Liver (tissue), 9 donors: Measurements from ENCODE around the gene KRT26. TPM values are rescaled to one million over a fixed set of nuclear protein-coding genes. Genes with fewer than 3 reads are reported as not detected.
A peak's percentile ranks its signal among the peaks of the same experiment; 100 is the strongest.

Experiments
- DNase-seq: peaks from one replicate; pipeline ENCODE4 v3.0.0-alpha.2; 2017; ENCODE audit warnings: low spot score
- H3K27ac ChIP-seq, 2 donors: one replicate each; pipeline ENCODE4 v1.7.0; 2013; ENCODE audit warnings: inconsistent platforms in 2 of 2, low read length in 2 of 2, control low read depth in 1 of 2, low read depth in 1 of 2, mild to moderate bottlenecking in 1 of 2
- H3K27me3 ChIP-seq, 4 donors: one replicate each; pipeline versions ENCODE4 v1.6.1 to v1.7.0; 2013; ENCODE audit warnings: low read length in 3 of 4, inconsistent platforms in 1 of 4, mild to moderate bottlenecking in 1 of 4, moderate library complexity in 1 of 4; ENCODE audit not compliant: control insufficient read depth in 4 of 4, insufficient read depth in 4 of 4
- H3K36me3 ChIP-seq, 4 donors: one replicate each; pipeline versions ENCODE4 v1.6.1 to v1.7.0; 2013; ENCODE audit warnings: low read length in 3 of 4, mild to moderate bottlenecking in 3 of 4, low read depth in 1 of 4, moderate library complexity in 1 of 4; ENCODE audit not compliant: control insufficient read depth in 4 of 4, insufficient read depth in 3 of 4
- H3K4me1 ChIP-seq, 4 donors: one replicate each; pipeline versions ENCODE4 v1.6.1 to v1.7.0; 2013; ENCODE audit warnings: low read length in 3 of 4, mild to moderate bottlenecking in 3 of 4, moderate library complexity in 1 of 4; ENCODE audit not compliant: control insufficient read depth in 4 of 4, insufficient read depth in 4 of 4
- H3K4me3 ChIP-seq, 3 donors: one replicate each; pipeline versions ENCODE4 v1.6.1 to v1.7.0; 2013; ENCODE audit warnings: low read length in 3 of 3, control low read depth in 1 of 3, low read depth in 1 of 3, mild to moderate bottlenecking in 1 of 3
- H3K9ac ChIP-seq, 2 donors: one replicate each; pipeline ENCODE4 v1.7.0; 2013; ENCODE audit warnings: low read length in 2 of 2, mild to moderate bottlenecking in 2 of 2, moderate library complexity in 2 of 2, control low read depth in 1 of 2, low read depth in 1 of 2
- H3K9me3 ChIP-seq, 4 donors: one replicate each; pipeline versions ENCODE4 v1.6.1 to v1.7.0; 2013; ENCODE audit warnings: low read length in 3 of 4; ENCODE audit not compliant: control insufficient read depth in 4 of 4
- CTCF ChIP-seq: fragments of 150-350 bp; IDR thresholded peaks from 2 replicates; pipeline ENCODE4 v1.5.1; 2017; ENCODE audit warnings: improper control_type of control experiment, low read depth, low read length; ENCODE audit not compliant: missing input control
- FOXA1 ChIP-seq: IDR thresholded peaks from 2 replicates; pipeline ENCODE4 v1.6.1; 2016; ENCODE audit warnings: antibody characterized with exemption
- FOXA2 ChIP-seq: IDR thresholded peaks from 2 replicates; pipeline ENCODE4 v1.6.1; 2016; ENCODE audit warnings: antibody characterized with exemption
- GABPA ChIP-seq, 2 donors: IDR thresholded peaks in 1 of 2; conservative IDR thresholded peaks in 1 of 2; 2 replicates each; pipeline ENCODE4 v1.6.1; 2016; ENCODE audit warnings: antibody characterized with exemption in 2 of 2, mild to moderate bottlenecking in 1 of 2, moderate library complexity in 1 of 2
- HNF4G ChIP-seq: IDR thresholded peaks from 2 replicates; pipeline ENCODE4 v1.6.1; 2016; ENCODE audit warnings: antibody characterized with exemption
- MAX ChIP-seq: IDR thresholded peaks from 2 replicates; pipeline ENCODE4 v1.6.1; 2016; ENCODE audit warnings: antibody characterized with exemption
- RAD21 ChIP-seq, 2 donors: IDR thresholded peaks; 2 replicates each; pipeline ENCODE4 v1.6.1; 2016; ENCODE audit warnings: antibody characterized with exemption in 2 of 2, mild to moderate bottlenecking in 2 of 2
- REST ChIP-seq: IDR thresholded peaks from 2 replicates; pipeline ENCODE4 v1.6.1; 2016; ENCODE audit warnings: antibody characterized with exemption, mild to moderate bottlenecking
- RXRA ChIP-seq, 2 donors: IDR thresholded peaks; 2 replicates each; pipeline ENCODE4 v1.6.1; 2017 to 2018; ENCODE audit warnings: antibody characterized with exemption in 2 of 2, mild to moderate bottlenecking in 1 of 2
- TAF1 ChIP-seq: conservative IDR thresholded peaks from 2 replicates; pipeline ENCODE4 v1.6.1; 2016; ENCODE audit warnings: antibody characterized with exemption, mild to moderate bottlenecking
- YY1 ChIP-seq: IDR thresholded peaks from 2 replicates; pipeline ENCODE4 v1.6.1; 2016; ENCODE audit warnings: antibody characterized with exemption, mild to moderate bottlenecking
- ZBTB33 ChIP-seq: IDR thresholded peaks from 2 replicates; pipeline ENCODE4 v1.6.1; 2016; ENCODE audit warnings: antibody characterized with exemption
- WGBS: extraction: QIAGEN DNeasy Blood & Tissue Kit; methylation state at CpG from one replicate; pipeline ENCODE4 v1.1.7; 2013; 5-methylcytosine and 5-hydroxymethylcytosine counted together
- polyA plus RNA-seq, 2 donors: library from polyadenylated mRNA; stranded (reverse) in 1 of 2; unstranded in 1 of 2; fragments of 200-250 nt in 1 of 2; fragments of >200 nt in 1 of 2; fragmentation: Nextera tagmentation in 1 of 2; extraction: Ambion mirVana in 1 of 2; gene quantifications; one replicate each; pipeline versions ENCODE4 v1.2.1 to v1.2.3, GENCODE V29; 2013 to 2015
- total RNA-seq, 2 donors: library from RNA; depleted of rRNA; stranded (reverse); fragments of >200 nt; gene quantifications; one replicate each; pipeline ENCODE4 v1.2.3, GENCODE V29; 2014
- donor health status: healthy.
- donor health status: healthy.
- donor health status: healthy.
- donor health status: healthy.
- donor health status: healthy.

The KRT26 gene
- total and polyA plus RNA-seq, 4 donors = not detected

- H3K27me3 ChIP-seq = peaks cover 0 to 4% (median 0%) of the 10 kb centered on the region in 4 donors
- DNase-seq = no peak
- no peak overlapping the region for H3K9ac ChIP-seq
- H3K4me3 ChIP-seq = no peak overlapping the region
- no peaks in the 10 kb centered on the region for H3K4me1 ChIP-seq
- H3K9me3 ChIP-seq = no peaks in the 10 kb centered on the region
- H3K27ac ChIP-seq = no peak overlapping the region
- TF ChIP-seq YY1 = no peak
- no peak for TF ChIP-seq RAD21 (IDR thresholded peaks at IDR 0.05)
- TF ChIP-seq TAF1 = no peak
- TF ChIP-seq RXRA (IDR thresholded peaks at IDR 0.05) = no peak
- TF ChIP-seq GABPA (IDR thresholded peaks at IDR 0.05 in 1 of 2, conservative IDR thresholded peaks at IDR 0.05 in 1 of 2) = no peak
- no peak for TF ChIP-seq MAX
- TF ChIP-seq REST = no peak
- TF ChIP-seq HNF4G = no peak
- no peak for TF ChIP-seq FOXA2
- no peak for TF ChIP-seq CTCF
- TF ChIP-seq FOXA1 = no peak
- H3K36me3 ChIP-seq = no peaks in the 10 kb centered on the region
- WGBS = 75% methylated on average over 10 of the region's 10 CpGs
Observed at GRCh38 chr17:40793832-40794231, 21.8 kb upstream of the KRT26 start.

GRCh38 chr17:40791787-40792436, 19.9 kb upstream of the KRT26 start:
- Histone ChIP-seq H3K9ac (no peak overlapping the region), H3K27ac (no peak overlapping the region), H3K27me3 (peaks cover 0 to 4% (median 0%) of the 10 kb centered on the region in 4 donors), H3K9me3 (no peaks in the 10 kb centered on the region), H3K4me3 (no peak overlapping the region), H3K4me1 (peaks cover 0 to 4% (median 0%) of the 10 kb centered on the region in 4 donors), H3K36me3 (no peaks in the 10 kb centered on the region)
- 27% methylated on average over 6 of the region's 6 CpGs for WGBS
- no peak for DNase-seq
- no peak for TF ChIP-seq ZBTB33
- no peak for TF ChIP-seq RXRA (IDR thresholded peaks at IDR 0.05)
- no peak for TF ChIP-seq MAX
- TF ChIP-seq CTCF = peak; percentile 74
- peak; percentile 82 to 91 for TF ChIP-seq RAD21 (IDR thresholded peaks at IDR 0.05)
- TF ChIP-seq REST = no peak
